ENCODE data around the gene SLC7A9.

Gene SLC7A9

DNA sequence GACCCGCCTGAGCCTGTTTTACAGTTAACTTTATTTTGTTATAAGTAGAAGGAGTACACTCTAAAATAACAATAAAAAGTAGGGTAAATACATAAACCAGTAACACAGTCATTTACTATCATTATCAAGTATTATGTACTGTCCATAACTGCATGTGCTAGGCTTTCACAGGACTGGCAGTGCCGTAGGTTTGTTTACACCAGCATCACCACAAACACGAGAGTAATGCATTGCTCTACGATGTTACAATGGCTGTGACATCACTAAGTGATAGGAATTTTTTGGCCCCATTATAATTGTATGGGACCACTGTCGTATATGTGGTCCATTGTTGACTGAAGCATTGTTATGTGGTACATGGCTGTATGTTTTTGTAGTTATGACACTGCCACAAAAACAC, 41.3 kb upstream of the SLC7A9 start:
- no peak overlapping the region for H3K4me3 ChIP-seq (ENCODE audit: low read length)
- no peak for DNase-seq (ENCODE audit: low read depth)
- TF ChIP-seq, protein P1, sequence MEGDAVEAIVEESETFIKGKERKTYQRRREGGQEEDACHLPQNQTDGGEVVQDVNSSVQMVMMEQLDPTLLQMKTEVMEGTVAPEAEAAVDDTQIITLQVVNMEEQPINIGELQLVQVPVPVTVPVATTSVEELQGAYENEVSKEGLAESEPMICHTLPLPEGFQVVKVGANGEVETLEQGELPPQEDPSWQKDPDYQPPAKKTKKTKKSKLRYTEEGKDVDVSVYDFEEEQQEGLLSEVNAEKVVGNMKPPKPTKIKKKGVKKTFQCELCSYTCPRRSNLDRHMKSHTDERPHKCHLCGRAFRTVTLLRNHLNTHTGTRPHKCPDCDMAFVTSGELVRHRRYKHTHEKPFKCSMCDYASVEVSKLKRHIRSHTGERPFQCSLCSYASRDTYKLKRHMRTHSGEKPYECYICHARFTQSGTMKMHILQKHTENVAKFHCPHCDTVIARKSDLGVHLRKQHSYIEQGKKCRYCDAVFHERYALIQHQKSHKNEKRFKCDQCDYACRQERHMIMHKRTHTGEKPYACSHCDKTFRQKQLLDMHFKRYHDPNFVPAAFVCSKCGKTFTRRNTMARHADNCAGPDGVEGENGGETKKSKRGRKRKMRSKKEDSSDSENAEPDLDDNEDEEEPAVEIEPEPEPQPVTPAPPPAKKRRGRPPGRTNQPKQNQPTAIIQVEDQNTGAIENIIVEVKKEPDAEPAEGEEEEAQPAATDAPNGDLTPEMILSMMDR (conservative IDR thresholded peaks at IDR 0.05; ENCODE audit: low read depth, low read length), result no peak

DNA sequence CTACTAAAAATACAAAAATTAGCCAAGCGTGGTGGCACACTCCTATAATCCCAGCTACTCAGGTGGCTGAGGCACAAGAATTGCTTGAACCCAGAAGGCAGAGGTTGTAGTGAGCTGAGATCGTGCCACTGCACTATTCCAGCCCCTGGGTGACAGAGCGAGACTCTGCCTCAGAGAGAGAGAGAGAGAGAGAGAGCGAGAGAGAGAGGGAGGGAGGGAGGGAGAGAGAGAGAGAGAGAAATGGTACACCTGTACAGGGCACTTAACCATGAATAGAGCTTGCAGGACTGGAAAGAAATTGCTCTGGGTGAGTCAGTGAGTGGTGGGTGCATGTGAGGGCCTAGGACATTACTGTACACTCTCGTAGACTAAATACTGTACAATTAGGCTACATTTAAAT, 40.5 kb upstream of the SLC7A9 start:
- TF ChIP-seq, protein P1 (conservative IDR thresholded peaks at IDR 0.05; ENCODE audit: low read depth, low read length), result no peak
- no peak overlapping the region for H3K4me3 ChIP-seq (ENCODE audit: low read length)
- no peak for DNase-seq (ENCODE audit: low read depth)

DNA sequence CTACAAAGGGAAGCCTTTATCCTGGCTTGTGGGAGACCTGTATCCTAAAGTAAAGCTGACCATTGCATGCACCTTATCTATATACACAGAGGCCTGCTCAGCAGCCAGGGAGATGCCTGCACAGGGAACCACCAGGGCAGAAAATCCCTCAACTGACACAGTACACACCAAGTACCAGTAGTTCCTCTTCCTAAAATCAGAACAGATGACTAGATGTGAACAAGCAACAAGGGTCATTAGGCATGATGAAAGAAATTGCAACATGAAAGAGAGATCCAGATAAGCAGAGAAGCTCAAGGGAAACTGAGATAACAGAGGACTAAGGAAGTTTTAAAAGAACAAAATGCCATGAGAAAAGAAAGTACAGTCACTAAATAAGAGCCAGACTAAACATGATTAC, 39.7 kb upstream of the SLC7A9 start:
- no peak overlapping the region for H3K4me3 ChIP-seq (ENCODE audit: low read length)
- TF ChIP-seq, protein P1 (conservative IDR thresholded peaks at IDR 0.05; ENCODE audit: low read depth, low read length), result no peak
- DNase-seq (ENCODE audit: low read depth), result no peak

DNA sequence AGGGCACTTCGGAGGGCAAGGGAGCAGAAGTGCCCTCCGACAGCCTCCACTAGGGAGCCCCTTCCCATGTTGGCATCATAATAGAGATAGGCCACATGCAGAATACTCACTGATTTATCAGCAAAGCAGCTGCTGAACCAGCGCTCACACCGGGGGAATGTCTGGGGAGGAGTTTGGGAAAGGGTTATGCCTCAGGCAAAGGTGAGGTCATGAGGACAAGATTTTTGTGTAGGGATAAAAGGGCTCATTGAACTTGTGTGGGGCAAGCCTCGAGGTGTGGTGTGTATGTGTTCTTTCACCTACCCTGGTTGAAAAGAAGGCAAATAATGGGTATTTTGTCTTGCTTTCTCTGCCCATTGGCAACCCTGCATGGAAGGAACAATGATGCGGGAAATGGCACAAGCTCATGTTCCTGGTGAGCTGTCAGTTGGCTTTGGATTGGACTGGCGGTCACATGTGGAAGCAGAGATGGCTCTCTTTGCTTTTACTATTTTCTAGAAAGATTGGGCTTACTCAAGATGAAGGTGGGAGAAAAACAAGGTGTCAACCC, 39.1 kb upstream of the SLC7A9 start:
- TF ChIP-seq, protein P1 (conservative IDR thresholded peaks at IDR 0.05; ENCODE audit: low read depth, low read length), result no peak
- no peak for DNase-seq (ENCODE audit: low read depth)
- H3K4me3 ChIP-seq (ENCODE audit: low read length), result no peak overlapping the region

DNA sequence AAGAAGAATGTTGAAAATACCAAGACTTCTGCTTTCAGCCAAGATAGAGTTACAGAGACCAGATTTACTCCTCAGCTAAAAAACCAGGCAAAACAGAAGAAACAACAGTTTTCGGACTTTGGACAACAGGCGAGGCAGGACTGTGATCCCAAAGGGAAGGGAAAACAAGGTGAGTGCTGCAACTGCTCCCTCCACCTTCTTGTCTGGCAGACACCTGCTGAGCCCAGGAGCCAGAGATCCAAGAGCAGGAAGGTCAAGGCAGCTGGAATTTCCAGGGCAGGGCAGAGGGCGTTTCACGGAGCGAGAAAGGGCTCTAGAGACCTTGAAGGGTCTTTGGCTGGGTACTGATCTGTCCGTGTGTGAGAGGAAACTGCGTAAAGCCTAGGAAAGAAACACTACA, 32.9 kb upstream of the SLC7A9 start:
- DNase-seq (ENCODE audit: low read depth), result no peak
- no peak overlapping the region for H3K4me3 ChIP-seq (ENCODE audit: low read length)
- TF ChIP-seq, protein P1 (conservative IDR thresholded peaks at IDR 0.05; ENCODE audit: low read depth, low read length), result no peak

DNA sequence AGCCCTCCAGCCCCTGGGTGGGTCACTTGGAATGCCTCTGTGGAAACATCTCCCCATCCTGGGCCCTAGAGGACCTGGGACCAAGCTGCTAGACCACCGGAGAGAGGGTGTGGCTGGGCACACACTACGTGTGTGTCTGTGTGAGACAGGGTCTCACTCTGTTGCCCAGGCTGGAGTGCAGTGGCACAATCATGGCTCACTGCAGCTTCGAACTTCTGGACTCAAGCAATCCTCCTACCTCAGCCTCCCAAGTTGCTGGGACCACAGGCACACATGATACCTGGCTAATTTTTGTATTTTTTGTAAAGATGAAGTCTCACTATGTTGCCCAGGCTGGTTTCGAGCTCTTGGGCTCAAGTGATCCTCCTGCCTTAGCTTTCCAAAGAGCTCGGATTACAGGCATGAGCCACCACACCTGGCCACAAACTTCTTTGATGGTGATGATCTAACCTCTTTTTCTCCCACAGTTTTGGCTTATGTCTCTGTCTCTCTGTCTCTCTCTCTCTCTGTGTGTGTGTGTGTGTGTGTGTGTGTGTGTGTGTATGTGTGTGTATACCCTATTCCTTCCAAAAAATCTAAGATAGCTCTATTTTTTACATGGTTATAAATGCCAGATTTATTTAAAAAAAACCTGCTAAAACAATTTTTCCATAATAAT, 32.1 kb upstream of the SLC7A9 start:
- TF ChIP-seq, protein P1 (conservative IDR thresholded peaks at IDR 0.05; ENCODE audit: low read depth, low read length), result no peak
- DNase-seq (ENCODE audit: low read depth), result no peak
- no peak overlapping the region for H3K4me3 ChIP-seq (ENCODE audit: low read length)

DNA sequence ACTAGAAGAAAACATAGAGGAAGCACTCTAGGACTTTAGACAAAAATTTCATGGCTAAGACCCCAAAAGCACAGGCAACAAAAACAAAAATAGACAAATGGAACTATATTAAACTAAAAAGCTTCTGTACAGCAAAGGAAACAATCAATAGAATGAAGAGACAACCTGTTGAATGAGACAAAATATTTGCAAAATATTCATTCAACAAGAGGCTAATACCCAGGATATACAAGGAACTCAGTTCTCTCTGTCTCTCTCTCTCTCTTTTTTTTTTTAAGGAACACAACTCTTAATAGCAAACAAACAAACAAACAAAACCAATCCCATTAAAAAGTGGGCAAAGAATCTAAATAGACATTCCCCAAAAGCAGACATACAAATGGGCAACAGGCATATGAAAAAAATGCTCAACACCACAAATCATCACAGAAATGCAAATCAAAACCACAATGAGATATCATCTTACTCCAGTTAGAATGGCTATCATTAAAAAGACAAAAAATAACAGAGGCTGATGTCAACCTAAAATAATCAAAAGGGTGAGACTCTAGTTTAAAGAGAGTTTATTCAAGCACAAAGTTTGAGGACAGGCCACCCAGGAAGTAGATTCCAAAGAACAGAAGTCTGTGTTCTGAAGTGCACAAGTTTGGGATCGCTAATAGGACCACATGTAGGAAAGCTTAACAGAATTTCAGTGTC, 27.1 kb upstream of the SLC7A9 start:
- DNase-seq (ENCODE audit: low read depth), result no peak
- H3K4me3 ChIP-seq (ENCODE audit: low read length), result no peak overlapping the region
- TF ChIP-seq, protein P1 (conservative IDR thresholded peaks at IDR 0.05; ENCODE audit: low read depth, low read length), result no peak
